Activated CD8-positive, alpha-beta T cell treated with anti-CD3 and anti-CD28 coated beads for 36 hours (primary cell): ENCODE data around the gene RPP21. TPM values are rescaled to one million over a fixed set of nuclear protein-coding genes. Genes with fewer than 3 reads are reported as not detected.

ENCODE experiments used
- ATAC-seq: fragments of 200-7000 bp; cut with Tn5 transposase; one replicate; pipeline ENCODE4 v1.10.0; 2021; ENCODE audit warnings: mild to moderate bottlenecking, moderate library complexity
- CTCF ChIA-PET: fragments of 350-600 bp; sonication (Branson Sonifier 250); formaldehyde crosslinking; loops from one replicate; lab custom pipeline; 2021; ENCODE audit warnings: antibody characterized with exemption; lab: Charles Lee
- POLR2A ChIA-PET: fragments of 350-600 bp; sonication (Branson Sonifier 250); formaldehyde crosslinking; loops from one replicate; lab custom pipeline; 2021; ENCODE audit warnings: antibody characterized with exemption; lab: Charles Lee
- DNase-seq: peaks from one replicate; pipeline ENCODE4 v3.0.0-alpha.2; 2020
- H3K27ac Mint-ChIP-seq: one replicate; pipeline ENCODE4 v1.8.0; 2021; ENCODE audit warnings: mild to moderate bottlenecking, mixed read lengths
- H3K27me3 Mint-ChIP-seq: one replicate; pipeline ENCODE4 v1.8.0; 2021; ENCODE audit warnings: mixed read lengths
- H3K36me3 Mint-ChIP-seq: one replicate; pipeline ENCODE4 v1.8.0; 2021; ENCODE audit warnings: low read depth, mixed read lengths
- H3K4me1 Mint-ChIP-seq: one replicate; pipeline ENCODE4 v1.8.0; 2021; ENCODE audit warnings: low read depth, mixed read lengths
- H3K4me3 Mint-ChIP-seq: one replicate; pipeline ENCODE4 v1.8.0; 2021; ENCODE audit warnings: mild to moderate bottlenecking, moderate library complexity, mixed read lengths
- H3K9me3 Mint-ChIP-seq: one replicate; pipeline ENCODE4 v1.8.0; 2021; ENCODE audit warnings: mixed read lengths
- CTCF ChIP-seq: fragments of 200-600 bp; IDR thresholded peaks from one replicate; pipeline ENCODE4 v1.8.0; 2022; ENCODE audit warnings: antibody characterized with exemption, mild to moderate bottlenecking
- intact Hi-C: fragments of 100-400 bp; cut with micrococcal nuclease; formaldehyde crosslinking; loops from one replicate; pipeline ENCODE4 v1.10.0; 2022
- total RNA-seq, 2 experiments: library from RNA; stranded (reverse); gene quantifications; one replicate each; pipeline ENCODE4 v1.2.3, GENCODE V29; 2021

Gene RPP21
- total RNA-seq, 2 experiments from 2014 or later, result 43.0 to 43.5 TPM

GRCh38 chr6:30328397-30328796, 16.6 kb upstream of the RPP21 start:
- no peak for TF ChIP-seq CTCF
- Mint-ChIP-seq H3K36me3 (peaks cover 43% of the 10 kb centered on the region), H3K9me3 (no peaks in the 10 kb centered on the region), H3K27ac (peak overlapping the region; percentile 87), H3K27me3 (no peaks in the 10 kb centered on the region), H3K4me3 (peak overlapping the region; percentile 15), H3K4me1 (peaks cover 37% of the 10 kb centered on the region)
- intact Hi-C loops, result loop anchor here (10.0 kb wide), 1 partner anchor 114 kb away; the partner anchor contains the start of gene TRIM26
- no peak for DNase-seq
- POLR2A ChIA-PET, result interaction anchor here (0.6 to 3.7 kb wide), 6 partner anchors 8 to 115 kb away, joined by 3 to 15 read pairs (median 4); partner anchors contain the start of genes RPP21 and TRIM26
- ATAC-seq, result no peak
- CTCF ChIA-PET, result interaction anchor here (1.2 to 1.6 kb wide), 3 partner anchors 90 to 125 kb away, joined by 3 to 9 read pairs (median 3); no protein-coding TSS in a partner anchor

- H3K9me3 Mint-ChIP-seq, result no peaks in the 10 kb centered on the region
- H3K27me3 Mint-ChIP-seq, result no peaks in the 10 kb centered on the region
- DNase-seq (peak; percentile 13), ATAC-seq (no peak)
- H3K27ac Mint-ChIP-seq, result peak overlapping the region; percentile 65
- H3K4me1 Mint-ChIP-seq, result peaks cover 27% of the 10 kb centered on the region
- POLR2A ChIA-PET, result interaction anchor here (1.0 to 1.4 kb wide), 4 partner anchors 11 to 116 kb away, joined by 4 to 9 read pairs (median 4); partner anchors contain the start of genes RPP21 and TRIM26
- H3K4me3 Mint-ChIP-seq, result no peak overlapping the region
- intact Hi-C loops, result loop anchor here (10.0 kb wide), 1 partner anchor 115 kb away; the partner anchor contains the start of gene TRIM26
- TF ChIP-seq CTCF, result no peak
- peaks cover 44% of the 10 kb centered on the region for H3K36me3 Mint-ChIP-seq
- CTCF ChIA-PET, result interaction anchor here (1.2 kb wide), 1 partner anchor 124 kb away, joined by 3 read pairs; no protein-coding TSS in a partner anchor
Measured at GRCh38 chr6:30329331-30329730, 15.6 kb upstream of the RPP21 start.

- H3K27me3 Mint-ChIP-seq, result no peaks in the 10 kb centered on the region
- ChIA-PET POLR2A (interaction anchor here (1.4 kb wide), 1 partner anchor 118 kb away, joined by 3 read pairs; no protein-coding TSS in a partner anchor), CTCF (interaction anchor here (1.4 to 1.5 kb wide), 2 partner anchors 64 to 122 kb away, joined by 5 to 6 read pairs; no protein-coding TSS in a partner anchor)
- no peak overlapping the region for H3K27ac Mint-ChIP-seq
- peaks cover 45% of the 10 kb centered on the region for H3K36me3 Mint-ChIP-seq
- no peak overlapping the region for H3K4me3 Mint-ChIP-seq
- H3K4me1 Mint-ChIP-seq, result peaks cover 19% of the 10 kb centered on the region
- no peaks in the 10 kb centered on the region for H3K9me3 Mint-ChIP-seq
- intact Hi-C loops, result no loop called here
- DNase-seq (no peak), ATAC-seq (no peak)
- no peak for TF ChIP-seq CTCF
Measured at GRCh38 chr6:30331981-30332380, 13.0 kb upstream of the RPP21 start.

- peaks cover 34% of the 10 kb centered on the region for H3K36me3 Mint-ChIP-seq
- no peak for ATAC-seq
- H3K27ac Mint-ChIP-seq, result no peak overlapping the region
- TF ChIP-seq CTCF, result no peak
- ChIA-PET CTCF (no interaction called here), POLR2A (no interaction called here)
- no peaks in the 10 kb centered on the region for H3K4me1 Mint-ChIP-seq
- DNase-seq, result no peak
- H3K4me3 Mint-ChIP-seq, result no peak overlapping the region
- no peaks in the 10 kb centered on the region for H3K27me3 Mint-ChIP-seq
- no peaks in the 10 kb centered on the region for H3K9me3 Mint-ChIP-seq
- intact Hi-C loops, result no loop called here
Measured at GRCh38 chr6:30334075-30334783, 10.7 kb upstream of the RPP21 start.

GRCh38 chr6:30340589-30341054, 4.3 kb upstream of the RPP21 start:
- Mint-ChIP-seq H3K9me3 (no peaks in the 10 kb centered on the region), H3K4me1 (peaks cover 21% of the 10 kb centered on the region), H3K27ac (no peak overlapping the region), H3K27me3 (no peaks in the 10 kb centered on the region), H3K4me3 (no peak overlapping the region), H3K36me3 (peaks cover 35% of the 10 kb centered on the region)
- DNase-seq (no peak), ATAC-seq (no peak)
- ChIA-PET POLR2A (interaction anchor here (0.9 to 2.5 kb wide), 4 partner anchors 11 to 15 kb away, joined by 3 to 9 read pairs (median 4); partner anchors contain the start of gene TRIM39), CTCF (interaction anchor here (1.4 to 1.5 kb wide), 2 partner anchors 15 to 113 kb away, joined by 3 read pairs; no protein-coding TSS in a partner anchor)
- intact Hi-C loops, result no loop called here
- TF ChIP-seq CTCF, result no peak
